ENCODE data around the gene NT5DC2.
"Not testable (repeated sequence)": the region's sequence is repeated elsewhere in the genome, so short reads cannot be mapped to it uniquely, and the experiment has no call there.

Gene NT5DC2

GRCh38 chr3:52531860-52532516 lies 1.7 kb downstream of the NT5DC2 start:
- peaks cover 3 to 16% of the 10 kb centered on the region in 2 donors for H3K4me1 ChIP-seq (ENCODE audit: control insufficient read depth in 2 of 2, insufficient read depth in 2 of 2, low read length in 2 of 2)
- no peaks in the 10 kb centered on the region for H3K27me3 ChIP-seq (ENCODE audit: control insufficient read depth in 2 of 2, insufficient read depth in 2 of 2, low read length in 2 of 2)
- no peak overlapping the region for H3K27ac ChIP-seq (ENCODE audit: low read depth in 2 of 2, low read length in 2 of 2)
- peaks cover 5 to 13% of the 10 kb centered on the region in 2 donors for H3K36me3 ChIP-seq (ENCODE audit: control insufficient read depth in 2 of 2, insufficient read depth in 2 of 2, low read length in 2 of 2)
- H3K4me3 ChIP-seq (ENCODE audit: low read length in 2 of 2) = peak overlapping the region in 1 of 2 donors; percentile 1
- H3K9me3 ChIP-seq (ENCODE audit: control insufficient read depth in 2 of 2, low read length in 2 of 2) = no peaks in the 10 kb centered on the region
- H3K9ac ChIP-seq (ENCODE audit: low read depth in 1 of 2, low read length in 2 of 2) = no peak overlapping the region

- Histone ChIP-seq H3K4me1 (ENCODE audit: control insufficient read depth in 2 of 2, insufficient read depth in 2 of 2, low read length in 2 of 2) (peaks cover 3 to 14% of the 10 kb centered on the region in 2 donors), H3K27me3 (ENCODE audit: control insufficient read depth in 2 of 2, insufficient read depth in 2 of 2, low read length in 2 of 2) (no peaks in the 10 kb centered on the region), H3K9me3 (ENCODE audit: control insufficient read depth in 2 of 2, low read length in 2 of 2) (no peaks in the 10 kb centered on the region), H3K4me3 (ENCODE audit: low read length in 2 of 2) (no peak overlapping the region), H3K27ac (ENCODE audit: low read depth in 2 of 2, low read length in 2 of 2) (no peak overlapping the region), H3K9ac (ENCODE audit: low read depth in 1 of 2, low read length in 2 of 2) (no peak overlapping the region), H3K36me3 (ENCODE audit: control insufficient read depth in 2 of 2, insufficient read depth in 2 of 2, low read length in 2 of 2) (peaks cover 5 to 13% of the 10 kb centered on the region in 2 donors)
Measured at GRCh38 chr3:52530918-52531826, 2.5 kb downstream of the NT5DC2 start.

- Histone ChIP-seq H3K4me3 (ENCODE audit: low read length in 2 of 2) (no peak overlapping the region), H3K9me3 (ENCODE audit: control insufficient read depth in 2 of 2, low read length in 2 of 2) (no peaks in the 10 kb centered on the region), H3K36me3 (ENCODE audit: control insufficient read depth in 2 of 2, insufficient read depth in 2 of 2, low read length in 2 of 2) (peaks cover 5 to 13% of the 10 kb centered on the region in 2 donors), H3K27me3 (ENCODE audit: control insufficient read depth in 2 of 2, insufficient read depth in 2 of 2, low read length in 2 of 2) (no peaks in the 10 kb centered on the region), H3K27ac (ENCODE audit: low read depth in 2 of 2, low read length in 2 of 2) (no peak overlapping the region), H3K9ac (ENCODE audit: low read depth in 1 of 2, low read length in 2 of 2) (no peak overlapping the region), H3K4me1 (ENCODE audit: control insufficient read depth in 2 of 2, insufficient read depth in 2 of 2, low read length in 2 of 2) (peaks cover 0 to 9% of the 10 kb centered on the region in 2 donors)
Measured at GRCh38 chr3:52529376-52530333, 4.0 kb downstream of the NT5DC2 start.

DNA sequence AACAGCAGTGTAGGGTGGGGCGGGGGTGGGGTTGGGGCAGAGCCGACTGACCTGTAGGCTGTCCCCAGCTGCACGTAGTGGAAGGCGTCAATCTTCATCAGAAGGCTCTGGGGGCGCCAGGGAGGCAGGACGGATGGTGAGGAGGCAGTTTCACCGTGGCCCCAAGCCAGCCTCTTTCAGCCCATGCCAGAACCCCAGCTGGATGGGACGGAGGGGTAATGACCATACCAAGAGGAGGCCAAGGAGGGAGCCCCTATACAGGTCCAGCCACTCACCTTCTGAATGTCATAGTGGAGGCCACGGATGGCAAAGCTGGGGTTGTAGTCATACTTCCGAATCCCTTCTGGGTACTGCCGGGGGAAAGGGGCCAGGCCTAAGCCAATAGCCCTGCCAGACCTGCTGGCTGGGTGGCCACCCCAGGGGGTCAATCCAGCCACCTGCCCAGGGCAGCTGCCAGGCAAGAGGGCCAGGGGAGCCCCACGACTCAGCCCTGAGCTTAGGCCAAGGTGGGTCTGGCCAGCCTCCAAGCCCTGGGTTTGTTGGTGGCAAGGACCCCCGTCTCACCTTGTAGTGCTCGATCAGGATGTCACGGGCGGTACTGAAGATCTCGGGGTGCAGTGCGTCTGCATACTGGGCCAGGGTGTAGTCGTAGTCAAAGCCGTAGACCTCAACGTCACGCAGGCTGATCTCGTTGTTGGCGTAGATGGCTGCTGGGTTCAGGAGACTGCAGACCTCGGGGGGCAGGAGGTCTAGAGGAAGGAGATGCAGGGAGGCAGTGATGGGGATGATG lies 4.9 kb downstream of the NT5DC2 start:
- peaks cover 0 to 4% of the 10 kb centered on the region in 2 donors for H3K4me1 ChIP-seq (ENCODE audit: control insufficient read depth in 2 of 2, insufficient read depth in 2 of 2, low read length in 2 of 2)

GRCh38 chr3:52527732-52528585 lies 5.7 kb downstream of the NT5DC2 start:
- Histone ChIP-seq H3K36me3 (ENCODE audit: control insufficient read depth in 2 of 2, insufficient read depth in 2 of 2, low read length in 2 of 2) (peaks cover 8 to 13% of the 10 kb centered on the region in 2 donors), H3K4me1 (ENCODE audit: control insufficient read depth in 2 of 2, insufficient read depth in 2 of 2, low read length in 2 of 2) (peaks cover 0 to 4% of the 10 kb centered on the region in 2 donors), H3K9me3 (ENCODE audit: control insufficient read depth in 2 of 2, low read length in 2 of 2) (no peaks in the 10 kb centered on the region), H3K9ac (ENCODE audit: low read depth in 1 of 2, low read length in 2 of 2) (no peak overlapping the region), H3K27me3 (ENCODE audit: control insufficient read depth in 2 of 2, insufficient read depth in 2 of 2, low read length in 2 of 2) (no peaks in the 10 kb centered on the region), H3K27ac (ENCODE audit: low read depth in 2 of 2, low read length in 2 of 2) (no peak overlapping the region), H3K4me3 (ENCODE audit: low read length in 2 of 2) (no peak overlapping the region)

More for the DNA sequence above, 4.9 kb downstream of the NT5DC2 start:
- Histone ChIP-seq H3K36me3 (ENCODE audit: control insufficient read depth in 2 of 2, insufficient read depth in 2 of 2, low read length in 2 of 2) (peaks cover 8 to 13% of the 10 kb centered on the region in 2 donors), H3K27me3 (ENCODE audit: control insufficient read depth in 2 of 2, insufficient read depth in 2 of 2, low read length in 2 of 2) (no peaks in the 10 kb centered on the region), H3K9me3 (ENCODE audit: control insufficient read depth in 2 of 2, low read length in 2 of 2) (no peaks in the 10 kb centered on the region), H3K4me3 (ENCODE audit: low read length in 2 of 2) (no peak overlapping the region), H3K9ac (ENCODE audit: low read depth in 1 of 2, low read length in 2 of 2) (no peak overlapping the region), H3K27ac (ENCODE audit: low read depth in 2 of 2, low read length in 2 of 2) (no peak overlapping the region)

- H3K27ac ChIP-seq (ENCODE audit: low read depth in 2 of 2, low read length in 2 of 2) = no peak overlapping the region
Measured at GRCh38 chr3:52527039-52527731, 6.5 kb downstream of the NT5DC2 start.

GRCh38 chr3:52526671-52527038 lies 7.0 kb downstream of the NT5DC2 start:
- not testable (repeated sequence) for H3K27ac ChIP-seq (ENCODE audit: low read depth in 2 of 2, low read length in 2 of 2); H3K9me3 ChIP-seq (ENCODE audit: control insufficient read depth in 2 of 2, low read length in 2 of 2); H3K9ac ChIP-seq (ENCODE audit: low read depth in 1 of 2, low read length in 2 of 2); H3K4me1 ChIP-seq (ENCODE audit: control insufficient read depth in 2 of 2, insufficient read depth in 2 of 2, low read length in 2 of 2); H3K27me3 ChIP-seq (ENCODE audit: control insufficient read depth in 2 of 2, insufficient read depth in 2 of 2, low read length in 2 of 2); H3K4me3 ChIP-seq (ENCODE audit: low read length in 2 of 2)
- H3K36me3 ChIP-seq (ENCODE audit: control insufficient read depth in 2 of 2, insufficient read depth in 2 of 2, low read length in 2 of 2) = peaks cover 8 to 13% of the 10 kb centered on the region in 2 donors

More at GRCh38 chr3:52527039-52527731, 6.5 kb downstream of the NT5DC2 start:
- Histone ChIP-seq H3K27me3 (ENCODE audit: control insufficient read depth in 2 of 2, insufficient read depth in 2 of 2, low read length in 2 of 2) (no peaks in the 10 kb centered on the region), H3K4me3 (ENCODE audit: low read length in 2 of 2) (no peak overlapping the region), H3K4me1 (ENCODE audit: control insufficient read depth in 2 of 2, insufficient read depth in 2 of 2, low read length in 2 of 2) (no peaks in the 10 kb centered on the region), H3K9me3 (ENCODE audit: control insufficient read depth in 2 of 2, low read length in 2 of 2) (no peaks in the 10 kb centered on the region), H3K36me3 (ENCODE audit: control insufficient read depth in 2 of 2, insufficient read depth in 2 of 2, low read length in 2 of 2) (peaks cover 8 to 13% of the 10 kb centered on the region in 2 donors), H3K9ac (ENCODE audit: low read depth in 1 of 2, low read length in 2 of 2) (no peak overlapping the region)

DNA sequence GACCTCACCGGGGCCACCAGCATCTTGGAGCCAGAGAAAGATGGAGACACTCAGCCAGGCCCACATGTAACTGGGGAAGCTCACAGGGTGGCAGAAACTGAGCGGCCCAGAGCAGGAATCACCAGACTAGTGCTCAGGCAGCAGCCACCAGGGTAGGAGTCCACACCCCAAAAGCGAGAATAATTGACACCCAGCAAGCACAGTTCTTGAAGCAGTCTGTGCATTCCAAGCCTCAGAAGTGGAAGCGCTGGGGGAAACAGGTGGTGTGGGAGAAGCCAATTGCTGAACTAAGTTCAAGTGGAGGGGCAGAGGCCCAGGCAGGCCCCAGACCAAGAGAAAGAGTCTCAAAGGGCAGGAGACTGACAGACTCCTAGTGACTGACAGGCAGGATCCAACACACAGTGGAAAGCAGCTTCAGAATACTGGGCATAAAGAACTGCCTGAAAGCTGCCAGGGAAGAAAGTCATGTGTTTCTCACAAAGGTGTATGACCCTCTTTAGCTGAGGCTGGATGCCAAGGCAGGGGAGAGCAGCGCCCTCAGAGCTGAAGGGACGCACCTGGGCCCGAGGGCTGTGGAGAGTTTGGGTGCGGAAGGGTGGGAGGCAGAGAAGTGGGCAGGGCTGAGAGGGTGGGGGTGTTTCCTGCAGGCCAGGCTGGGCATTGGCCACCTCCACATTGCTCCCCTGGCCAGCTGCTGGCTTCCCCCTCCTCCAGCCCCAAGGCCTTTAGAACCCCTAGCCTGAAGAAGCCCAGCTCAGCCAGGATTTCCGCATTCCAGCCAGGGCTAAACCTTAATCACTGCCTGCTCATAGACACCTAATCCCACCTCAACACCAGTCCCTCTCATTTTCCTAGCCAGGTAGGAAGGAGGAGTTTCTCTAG lies 7.7 kb downstream of the NT5DC2 start:
- Histone ChIP-seq H3K9ac (ENCODE audit: low read depth in 1 of 2, low read length in 2 of 2) (no peak overlapping the region), H3K4me1 (ENCODE audit: control insufficient read depth in 2 of 2, insufficient read depth in 2 of 2, low read length in 2 of 2) (no peaks in the 10 kb centered on the region)

More for the DNA sequence above, 7.7 kb downstream of the NT5DC2 start:
- Histone ChIP-seq H3K36me3 (ENCODE audit: control insufficient read depth in 2 of 2, insufficient read depth in 2 of 2, low read length in 2 of 2) (peaks cover 8 to 13% of the 10 kb centered on the region in 2 donors), H3K9me3 (ENCODE audit: control insufficient read depth in 2 of 2, low read length in 2 of 2) (no peaks in the 10 kb centered on the region), H3K27ac (ENCODE audit: low read depth in 2 of 2, low read length in 2 of 2) (peak overlapping the region in 1 of 2 donors; percentile 23), H3K27me3 (ENCODE audit: control insufficient read depth in 2 of 2, insufficient read depth in 2 of 2, low read length in 2 of 2) (no peaks in the 10 kb centered on the region), H3K4me3 (ENCODE audit: low read length in 2 of 2) (no peak overlapping the region)
